Brain microvascular endothelial cell (primary cell): ENCODE measurements around the gene NCL.
"Not testable (repeated sequence)": the region's sequence is repeated elsewhere in the genome, so short reads cannot be mapped to it uniquely, and the experiment has no call there.

Source experiments
- DNase-seq: peaks from one replicate; pipeline ENCODE4 v3.0.0-alpha.2; 2020
- H3K27ac ChIP-seq: fragments of 250-450 bp; sonication (Bioruptor Pico); 2 replicates; pipeline ENCODE4 v1.5.1; 2020; ENCODE audit warnings: mild to moderate bottlenecking, moderate library complexity
- H3K27me3 ChIP-seq: fragments of 250-450 bp; sonication (Bioruptor Pico); replicated peaks from 2 replicates; pipeline ENCODE4 v1.5.1; 2020; ENCODE audit warnings: mild to moderate bottlenecking
- H3K36me3 ChIP-seq: fragments of 250-450 bp; sonication (Bioruptor Pico); replicated peaks from 2 replicates; pipeline ENCODE4 v1.5.1; 2020; ENCODE audit warnings: mild to moderate bottlenecking
- H3K4me3 ChIP-seq: 2 replicates; pipeline ENCODE4 v1.5.1; 2011; ENCODE audit warnings: low read depth, mild to moderate bottlenecking, control low read depth, low read length, moderate library complexity
- in situ Hi-C: cut with HindIII; loops from 2 replicates; pipeline ENCODE4 v1.10.0; 2017; ENCODE audit warnings: low sequenced_read_pairs, low pct_ligation_motif_present
- TF ChIP-seq, protein P1 (sequence below): IDR thresholded peaks from 2 replicates; pipeline ENCODE4 v1.5.1; 2011; ENCODE audit warnings: low read depth, mild to moderate bottlenecking, moderate library complexity, low read length, control low read depth, inconsistent platforms; ENCODE audit errors: missing control alignments

NCL gene

DNA sequence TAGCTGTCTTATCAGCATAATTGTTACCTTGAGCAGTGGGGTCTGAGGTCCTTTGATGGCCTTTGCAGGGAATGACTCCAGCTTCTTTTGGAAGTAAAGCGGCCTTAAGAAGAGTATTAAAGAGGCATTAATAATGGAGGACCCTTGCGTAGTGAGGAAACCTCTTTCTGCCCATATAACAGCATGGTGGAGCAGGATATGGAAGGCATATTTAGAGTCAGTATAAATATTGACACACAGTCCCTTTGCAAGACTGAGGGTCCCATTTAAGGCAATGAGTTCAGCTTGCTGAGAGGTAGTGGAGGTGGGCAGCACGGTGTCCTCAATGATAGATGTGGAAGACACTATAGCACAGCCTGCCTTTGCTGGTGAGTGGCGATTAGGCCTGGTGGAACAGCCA is 32.7 kb downstream of the NCL start:
- TF ChIP-seq, protein P1, sequence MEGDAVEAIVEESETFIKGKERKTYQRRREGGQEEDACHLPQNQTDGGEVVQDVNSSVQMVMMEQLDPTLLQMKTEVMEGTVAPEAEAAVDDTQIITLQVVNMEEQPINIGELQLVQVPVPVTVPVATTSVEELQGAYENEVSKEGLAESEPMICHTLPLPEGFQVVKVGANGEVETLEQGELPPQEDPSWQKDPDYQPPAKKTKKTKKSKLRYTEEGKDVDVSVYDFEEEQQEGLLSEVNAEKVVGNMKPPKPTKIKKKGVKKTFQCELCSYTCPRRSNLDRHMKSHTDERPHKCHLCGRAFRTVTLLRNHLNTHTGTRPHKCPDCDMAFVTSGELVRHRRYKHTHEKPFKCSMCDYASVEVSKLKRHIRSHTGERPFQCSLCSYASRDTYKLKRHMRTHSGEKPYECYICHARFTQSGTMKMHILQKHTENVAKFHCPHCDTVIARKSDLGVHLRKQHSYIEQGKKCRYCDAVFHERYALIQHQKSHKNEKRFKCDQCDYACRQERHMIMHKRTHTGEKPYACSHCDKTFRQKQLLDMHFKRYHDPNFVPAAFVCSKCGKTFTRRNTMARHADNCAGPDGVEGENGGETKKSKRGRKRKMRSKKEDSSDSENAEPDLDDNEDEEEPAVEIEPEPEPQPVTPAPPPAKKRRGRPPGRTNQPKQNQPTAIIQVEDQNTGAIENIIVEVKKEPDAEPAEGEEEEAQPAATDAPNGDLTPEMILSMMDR: no peak
- in situ Hi-C loops: no loop called here
- no peak overlapping the region for H3K27ac ChIP-seq
- DNase-seq: no peak
- no peaks in the 10 kb centered on the region for H3K27me3 ChIP-seq
- H3K4me3 ChIP-seq: no peak overlapping the region
- no peaks in the 10 kb centered on the region for H3K36me3 ChIP-seq

DNA sequence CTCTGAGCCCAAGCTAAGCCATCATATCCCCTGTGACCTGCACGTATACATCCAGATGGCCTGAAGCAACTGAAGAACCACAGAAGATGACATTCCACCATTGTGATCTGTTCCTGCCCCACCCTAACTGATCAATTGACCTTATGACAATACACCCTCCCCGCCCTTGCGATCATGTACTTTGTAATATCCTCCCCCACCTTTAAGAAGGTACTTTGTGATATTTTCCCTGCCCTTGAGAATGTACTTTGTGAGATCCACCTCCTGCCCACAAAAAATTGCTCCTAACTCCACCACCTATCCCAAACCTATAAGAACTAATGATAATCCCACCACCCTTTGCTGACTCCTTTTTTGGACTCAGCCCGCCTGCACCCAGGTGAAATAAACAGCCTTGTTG is 33.8 kb downstream of the NCL start:
- H3K36me3 ChIP-seq, DNase-seq, H3K27me3 ChIP-seq, H3K27ac ChIP-seq, H3K4me3 ChIP-seq, in situ Hi-C loops: not testable (repeated sequence)

DNA sequence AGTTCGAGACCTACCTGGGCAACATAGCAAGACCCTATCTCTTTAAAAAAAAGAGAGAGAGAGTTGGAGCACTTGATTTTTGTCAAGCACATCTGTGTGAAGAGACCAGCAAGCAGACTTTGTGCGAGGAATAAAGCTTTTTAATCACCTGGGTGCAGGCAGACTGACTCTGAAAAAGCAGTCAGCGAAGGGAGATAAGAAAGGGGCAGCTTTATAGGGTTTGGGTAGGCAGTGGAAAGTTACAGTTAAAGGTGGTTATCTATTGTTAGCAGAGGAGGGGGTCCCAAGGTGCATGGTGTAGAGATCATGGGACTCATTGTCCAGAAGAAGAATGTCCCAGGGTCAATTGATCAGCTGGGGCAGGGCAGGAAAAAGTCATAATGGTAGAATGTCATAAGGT is 34.4 kb downstream of the NCL start:
- no peak for DNase-seq
- H3K36me3 ChIP-seq: no peaks in the 10 kb centered on the region
- no peak overlapping the region for H3K27ac ChIP-seq
- H3K27me3 ChIP-seq: no peaks in the 10 kb centered on the region
- no peak overlapping the region for H3K4me3 ChIP-seq
- TF ChIP-seq, protein P1: no peak
- in situ Hi-C loops: no loop called here

DNA sequence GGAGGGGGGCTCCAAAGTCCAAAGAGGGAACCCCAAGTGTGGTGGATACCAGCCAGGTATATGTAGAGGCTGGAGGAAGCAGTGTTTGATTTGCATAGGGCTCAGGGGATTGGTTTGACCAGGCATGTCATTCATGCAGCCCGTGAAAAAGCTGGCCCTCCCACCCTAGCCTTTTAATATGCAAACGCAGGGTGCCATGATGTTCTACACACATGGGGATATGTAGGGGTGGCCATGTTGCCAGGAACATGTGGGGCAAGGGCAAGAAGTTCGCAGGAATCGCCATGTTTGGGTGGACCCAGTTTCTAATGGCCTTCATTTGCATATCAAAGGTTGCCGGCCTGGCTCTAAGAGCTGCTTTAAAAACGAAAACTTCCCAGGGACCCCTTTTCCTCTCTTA is 35.1 kb downstream of the NCL start:
- no peak for DNase-seq
- in situ Hi-C loops: no loop called here
- Histone ChIP-seq H3K27me3 (no peaks in the 10 kb centered on the region), H3K36me3 (no peaks in the 10 kb centered on the region), H3K27ac (no peak overlapping the region), H3K4me3 (no peak overlapping the region)
- TF ChIP-seq, protein P1: no peak

DNA sequence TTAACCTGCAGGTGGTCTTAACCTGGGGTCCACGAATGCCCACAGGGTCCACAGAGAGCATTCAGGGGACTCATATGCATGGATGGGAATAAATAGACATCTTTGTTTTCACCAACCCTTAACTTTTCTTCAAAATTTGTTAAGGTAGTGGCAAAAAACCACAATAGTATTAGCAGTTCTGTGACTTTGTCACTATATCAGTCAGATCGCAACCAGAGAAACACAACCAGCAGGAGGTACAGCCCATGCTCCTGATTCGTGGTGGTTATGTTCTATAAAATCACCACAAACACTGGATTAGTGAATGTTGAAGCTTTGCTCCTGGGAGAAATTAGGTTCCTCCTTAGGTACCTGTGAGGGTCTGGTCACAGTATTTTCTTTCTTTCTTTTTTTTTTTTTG is 37.2 kb downstream of the NCL start:
- DNase-seq: no peak
- in situ Hi-C loops: no loop called here
- no peak overlapping the region for H3K4me3 ChIP-seq
- no peaks in the 10 kb centered on the region for H3K36me3 ChIP-seq
- no peaks in the 10 kb centered on the region for H3K27me3 ChIP-seq
- TF ChIP-seq, protein P1: no peak
- no peak overlapping the region for H3K27ac ChIP-seq

DNA sequence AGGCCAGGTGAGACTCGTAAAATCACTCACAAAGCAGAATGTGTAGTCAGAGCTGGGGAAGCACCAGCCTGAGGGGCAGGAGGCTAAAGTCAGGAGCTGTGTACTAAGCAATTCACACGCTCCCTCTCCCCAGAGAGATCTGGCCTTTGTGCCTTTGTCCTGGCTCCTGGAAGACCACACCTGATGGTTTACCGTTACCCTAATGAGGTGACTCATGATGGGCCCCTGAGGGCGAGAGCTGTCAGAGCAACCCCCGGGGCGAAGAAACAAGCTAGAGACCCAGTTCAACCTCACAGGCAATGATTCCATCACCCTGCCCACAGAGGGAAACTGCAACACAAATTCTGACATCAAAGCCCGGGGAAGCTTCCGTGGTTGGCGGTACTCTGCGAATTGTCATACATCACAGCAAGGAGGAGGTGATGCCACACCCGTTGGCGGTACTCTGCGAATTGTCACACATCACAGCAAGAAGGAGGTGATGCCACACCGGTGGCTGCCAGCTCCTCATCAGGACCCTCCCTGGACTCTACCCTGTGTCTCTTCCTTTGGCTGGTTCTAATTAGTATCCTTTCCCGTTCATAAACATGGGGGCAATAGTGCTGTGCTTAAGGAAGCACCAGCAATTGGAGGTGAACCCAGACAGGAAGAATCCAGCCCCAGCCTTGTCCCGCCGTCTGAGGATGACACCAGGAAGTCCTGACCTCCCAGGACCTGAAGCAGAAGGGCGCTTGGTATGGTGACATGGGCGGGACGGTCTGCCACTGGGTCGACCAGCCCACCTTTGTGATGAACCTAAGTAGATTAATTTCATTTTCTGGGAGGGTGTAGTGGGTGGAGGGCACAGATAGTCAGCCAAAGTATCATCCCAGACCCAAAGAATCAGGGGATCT is 38.2 kb downstream of the NCL start:
- Histone ChIP-seq H3K36me3 (no peaks in the 10 kb centered on the region), H3K27me3 (no peaks in the 10 kb centered on the region), H3K4me3 (no peak overlapping the region), H3K27ac (no peak overlapping the region)
- DNase-seq: no peak
- in situ Hi-C loops: no loop called here
- TF ChIP-seq, protein P1: no peak
